ENCODE measurements around the gene RASSF5. TPM values are rescaled to one million over a fixed set of nuclear protein-coding genes. Genes with fewer than 3 reads are reported as not detected.

RASSF5 gene
- total and polyA plus RNA-seq, 2 donors (not counting 1 experiment from before 2014, with no cell fraction given) = 69.7 to 146 TPM

DNA sequence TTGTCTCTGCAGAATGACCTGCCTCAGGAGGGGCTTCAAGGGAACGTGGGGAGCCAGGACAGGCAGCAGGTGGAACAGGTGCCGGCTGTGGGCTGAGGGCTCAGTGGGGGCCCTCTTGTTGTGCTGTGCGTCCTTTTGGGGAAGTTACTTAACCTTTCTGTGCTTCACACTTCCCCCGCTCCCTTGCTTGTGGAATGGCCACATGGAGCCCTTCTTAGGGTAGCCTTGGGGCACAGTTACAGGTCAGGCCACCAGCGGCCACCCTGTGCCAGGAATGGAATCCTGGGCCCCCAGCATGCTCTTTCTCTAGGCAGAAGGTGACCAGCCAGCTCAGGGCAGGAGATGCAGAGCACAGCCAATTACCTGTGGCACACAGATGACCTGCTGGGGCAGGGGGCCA lies 34.4 kb upstream of the RASSF5 start:
- no peak overlapping the region for H3K4me3 ChIP-seq (ENCODE audit: control extremely low read depth in 1 of 5, extremely low read depth in 1 of 5, insufficient read depth in 1 of 5, low read depth in 2 of 5, low read length in 4 of 5)
- H3K4me1 ChIP-seq (ENCODE audit: control insufficient read depth in 2 of 2, insufficient read depth in 2 of 2, low read length in 2 of 2) = peaks cover 41 to 50% of the 10 kb centered on the region in 2 donors
- ChIA-PET POLR2A (no interaction called here), CTCF (interaction anchor here (1.4 kb wide), 1 partner anchor 10 kb away, joined by 3 read pairs; no protein-coding TSS in a partner anchor)
- intact Hi-C loops (cut with micrococcal nuclease) = loop anchor here (5.0 to 10.0 kb wide), 4 partner anchors 34 to 442 kb away; partner anchors contain the start of gene RASSF5
- peak overlapping the region; percentile 85 for H3K27ac Mint-ChIP-seq
- H3K4me1 Mint-ChIP-seq = peaks cover 54% of the 10 kb centered on the region
- H3K9me3 Mint-ChIP-seq (ENCODE audit: insufficient read depth) = no peaks in the 10 kb centered on the region
- H3K27me3 Mint-ChIP-seq = no peaks in the 10 kb centered on the region
- no peak for ATAC-seq (ENCODE audit: low read depth)
- 45% methylated on average over 4 of the region's 5 CpGs for WGBS (ENCODE audit: insufficient coverage)
- H3K4me2 ChIP-seq (replicated peaks; ENCODE audit: low read depth, low read length, poor library complexity, severe bottlenecking) = peak overlapping the region; percentile 93
- H4K20me1 ChIP-seq (ENCODE audit: control insufficient read depth, insufficient read depth, low read length, poor library complexity, severe bottlenecking) = no peaks in the 10 kb centered on the region
- H3K36me3 ChIP-seq (replicated peaks in 1 of 2; ENCODE audit: control extremely low read depth in 1 of 2, control insufficient read depth in 1 of 2, extremely low read depth in 1 of 2, insufficient read depth in 2 of 2, low read length in 1 of 2) = peaks cover 0 to 42% of the 10 kb centered on the region in 2 experiments
- TF ChIP-seq, protein P1, sequence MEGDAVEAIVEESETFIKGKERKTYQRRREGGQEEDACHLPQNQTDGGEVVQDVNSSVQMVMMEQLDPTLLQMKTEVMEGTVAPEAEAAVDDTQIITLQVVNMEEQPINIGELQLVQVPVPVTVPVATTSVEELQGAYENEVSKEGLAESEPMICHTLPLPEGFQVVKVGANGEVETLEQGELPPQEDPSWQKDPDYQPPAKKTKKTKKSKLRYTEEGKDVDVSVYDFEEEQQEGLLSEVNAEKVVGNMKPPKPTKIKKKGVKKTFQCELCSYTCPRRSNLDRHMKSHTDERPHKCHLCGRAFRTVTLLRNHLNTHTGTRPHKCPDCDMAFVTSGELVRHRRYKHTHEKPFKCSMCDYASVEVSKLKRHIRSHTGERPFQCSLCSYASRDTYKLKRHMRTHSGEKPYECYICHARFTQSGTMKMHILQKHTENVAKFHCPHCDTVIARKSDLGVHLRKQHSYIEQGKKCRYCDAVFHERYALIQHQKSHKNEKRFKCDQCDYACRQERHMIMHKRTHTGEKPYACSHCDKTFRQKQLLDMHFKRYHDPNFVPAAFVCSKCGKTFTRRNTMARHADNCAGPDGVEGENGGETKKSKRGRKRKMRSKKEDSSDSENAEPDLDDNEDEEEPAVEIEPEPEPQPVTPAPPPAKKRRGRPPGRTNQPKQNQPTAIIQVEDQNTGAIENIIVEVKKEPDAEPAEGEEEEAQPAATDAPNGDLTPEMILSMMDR (IDR thresholded peaks at IDR 0.05) = no peak
- TF ChIP-seq EZH2 (IDR thresholded peaks at IDR 0.05; ENCODE audit: borderline replicate concordance, insufficient read depth, low read depth, low read length, poor library complexity, severe bottlenecking) = no peak
- no peak overlapping the region for H2AFZ ChIP-seq (ENCODE audit: insufficient read depth, low read depth, low read length, poor library complexity, severe bottlenecking)
- no peak overlapping the region for H3K9ac ChIP-seq (ENCODE audit: low read length)
- H3K27me3 ChIP-seq (replicated peaks in 1 of 4; ENCODE audit: control extremely low read depth in 1 of 4, control insufficient read depth in 3 of 4, insufficient read depth in 4 of 4, low read length in 3 of 4) = no peaks in the 10 kb centered on the region
- H3K27ac ChIP-seq (ENCODE audit: low read length in 2 of 2) = peak overlapping the region in 1 of 2 donors; percentile 75
- H3K9me3 ChIP-seq (ENCODE audit: control extremely low read depth in 1 of 3, control insufficient read depth in 2 of 3, insufficient read depth in 1 of 3, low read length in 2 of 3) = no peaks in the 10 kb centered on the region
- peak overlapping the region; percentile 35 for H3K4me3 Mint-ChIP-seq
- no peak for DNase-seq
- peaks cover 4% of the 10 kb centered on the region for H3K79me2 ChIP-seq (ENCODE audit: control insufficient read depth, insufficient read depth, low read length)

DNA sequence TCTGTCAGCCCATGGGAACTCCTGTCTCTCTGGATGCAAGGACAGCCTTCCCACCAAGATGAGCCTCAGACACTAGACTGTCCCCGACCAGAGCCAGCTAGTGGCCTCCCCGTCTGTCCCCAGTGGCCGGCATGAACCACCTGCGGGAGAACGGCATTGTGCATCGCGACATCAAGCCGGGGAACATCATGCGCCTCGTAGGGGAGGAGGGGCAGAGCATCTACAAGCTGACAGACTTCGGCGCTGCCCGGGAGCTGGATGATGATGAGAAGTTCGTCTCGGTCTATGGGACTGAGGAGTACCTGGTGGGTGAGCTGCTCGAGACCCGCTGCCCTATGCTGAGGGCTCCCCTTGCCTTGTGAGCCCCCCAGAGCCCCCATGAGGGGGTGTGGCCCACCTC lies 31.3 kb upstream of the RASSF5 start:
- H3K36me3 ChIP-seq (replicated peaks in 1 of 2; ENCODE audit: control extremely low read depth in 1 of 2, control insufficient read depth in 1 of 2, extremely low read depth in 1 of 2, insufficient read depth in 2 of 2, low read length in 1 of 2) = peaks cover 0 to 64% of the 10 kb centered on the region in 2 experiments
- H3K79me2 ChIP-seq (ENCODE audit: control insufficient read depth, insufficient read depth, low read length) = peaks cover 3% of the 10 kb centered on the region
- WGBS (ENCODE audit: insufficient coverage) = 94% methylated on average over 16 of the region's 17 CpGs
- TF ChIP-seq, protein P1 (IDR thresholded peaks at IDR 0.05) = no peak
- no peak for TF ChIP-seq EZH2 (IDR thresholded peaks at IDR 0.05; ENCODE audit: borderline replicate concordance, insufficient read depth, low read depth, low read length, poor library complexity, severe bottlenecking)
- H3K4me1 ChIP-seq (ENCODE audit: control insufficient read depth in 2 of 2, insufficient read depth in 2 of 2, low read length in 2 of 2) = peaks cover 17 to 20% of the 10 kb centered on the region in 2 donors
- ATAC-seq (ENCODE audit: low read depth) (no peak), DNase-seq (no peak)
- H4K20me1 ChIP-seq (ENCODE audit: control insufficient read depth, insufficient read depth, low read length, poor library complexity, severe bottlenecking) = peaks cover 13% of the 10 kb centered on the region
- Mint-ChIP-seq H3K4me3 (no peak overlapping the region), H3K27me3 (no peaks in the 10 kb centered on the region), H3K9me3 (ENCODE audit: insufficient read depth) (no peaks in the 10 kb centered on the region), H3K27ac (no peak overlapping the region), H3K4me1 (peaks cover 27% of the 10 kb centered on the region)
- H3K9me3 ChIP-seq (ENCODE audit: control extremely low read depth in 1 of 3, control insufficient read depth in 2 of 3, insufficient read depth in 1 of 3, low read length in 2 of 3) = no peaks in the 10 kb centered on the region
- H2AFZ ChIP-seq (ENCODE audit: insufficient read depth, low read depth, low read length, poor library complexity, severe bottlenecking) = no peak overlapping the region
- H3K27me3 ChIP-seq (replicated peaks in 1 of 4; ENCODE audit: control extremely low read depth in 1 of 4, control insufficient read depth in 3 of 4, insufficient read depth in 4 of 4, low read length in 3 of 4) = no peaks in the 10 kb centered on the region
- H3K4me2 ChIP-seq (replicated peaks; ENCODE audit: low read depth, low read length, poor library complexity, severe bottlenecking) = no peak overlapping the region
- intact Hi-C loops (cut with micrococcal nuclease) = loop anchor here (10.0 kb wide), 2 partner anchors 329 to 439 kb away; no protein-coding TSS in a partner anchor
- POLR2A ChIA-PET = no interaction called here
- H3K4me3 ChIP-seq (ENCODE audit: control extremely low read depth in 1 of 5, extremely low read depth in 1 of 5, insufficient read depth in 1 of 5, low read depth in 2 of 5, low read length in 4 of 5) = no peak overlapping the region
- no peak overlapping the region for H3K27ac ChIP-seq (ENCODE audit: low read length in 2 of 2)
- no peak overlapping the region for H3K9ac ChIP-seq (ENCODE audit: low read length)
- CTCF ChIA-PET = interaction anchor here (1.1 to 1.9 kb wide), 2 partner anchors 13 to 14 kb away, joined by 3 to 4 read pairs; no protein-coding TSS in a partner anchor

Measured in B cell (primary cell).